HCT116 (cell line): Measurements from ENCODE around the gene ACACA. TPM values are rescaled to one million over a fixed set of nuclear protein-coding genes. Genes with fewer than 3 reads are reported as not detected.

Source experiments
- ATAC-seq: fragments of 200-7000 bp; cut with Tn5 transposase; 2 replicates; pipeline ENCODE4 v1.9.1; 2020; ENCODE audit warnings: mild to moderate bottlenecking, moderate library complexity
- BruUV-seq: library from RNA; stranded (reverse); fragments of 400-500 nt; replicated peaks from 2 replicates; lab custom pipeline; 2021; lab: Mats Ljungman, UMichigan
- CTCF ChIA-PET: fragments of 300-600 bp; sonication (Branson Sonifier 250); formaldehyde crosslinking; loops from one replicate; lab custom pipeline; 2021; ENCODE audit warnings: antibody characterized with exemption; lab: Charles Lee
- POLR2A ChIA-PET: fragments of 300-600, 350-600 bp; sonication (Branson Sonifier 250); formaldehyde crosslinking; loops from one replicate; lab custom pipeline; 2021; ENCODE audit warnings: antibody characterized with exemption; lab: Charles Lee
- RAD21 ChIA-PET, 2 experiments: fragments of 300-600 bp; sonication (Branson Sonifier 250); formaldehyde crosslinking; loops; one replicate each; lab custom pipeline; 2023; ENCODE audit warnings: low total read pairs in 2 of 2; ENCODE audit not compliant: uncharacterized antibody in 2 of 2, unreplicated experiment in 2 of 2, low non-redundant PET in 1 of 2; lab: Charles Lee
- DNase-seq: peaks from one replicate; pipeline ENCODE4 v3.0.0-alpha.2; 2010; ENCODE audit warnings: low read depth, low spot score
- H2AFZ ChIP-seq: fragments of 200-600 bp; shearing (Covaris generic), sonication (generic); 2 replicates; pipeline ENCODE4 v1.6.1; 2017; ENCODE audit warnings: low read depth, mixed run types, mixed read lengths, antibody characterized with exemption, low read length; ENCODE audit not compliant: poor library complexity, severe bottlenecking
- H3K27ac ChIP-seq: 2 replicates; pipeline ENCODE4 v1.5.1; 2012; ENCODE audit warnings: low read depth, low read length
- H3K27me3 ChIP-seq: fragments of 200-600 bp; sonication (generic); 2 replicates; pipeline ENCODE4 v1.6.1; 2016; ENCODE audit warnings: mixed run types, low read length, mixed read lengths; ENCODE audit not compliant: insufficient read depth
- H3K36me3 ChIP-seq, 2 experiments: fragments of 200-500 bp in 1 of 2; fragments of 200-600 bp in 1 of 2; sonication (Bioruptor generic) in 1 of 2; sonication (generic) in 1 of 2; 2 replicates each; pipeline versions ENCODE4 v1.5.1 to v1.6.1; 2014 to 2016; ENCODE audit warnings: low read length in 2 of 2, inconsistent platforms in 1 of 2, mixed read lengths in 1 of 2, mixed run types in 1 of 2; ENCODE audit not compliant: insufficient read depth in 2 of 2, control insufficient read depth in 1 of 2
- H3K4me1 ChIP-seq, 2 experiments: fragments of 200-600 bp in 1 of 2; sonication (generic) in 1 of 2; 2 replicates each; pipeline versions ENCODE4 v1.5.1 to v1.6.1; 2012 to 2017; ENCODE audit warnings: low read length in 2 of 2, inconsistent platforms in 1 of 2, mild to moderate bottlenecking in 1 of 2, mixed read lengths in 1 of 2, mixed run types in 1 of 2, moderate library complexity in 1 of 2; ENCODE audit not compliant: insufficient read depth in 2 of 2, control insufficient read depth in 1 of 2
- H3K4me2 ChIP-seq: fragments of 200-600 bp; sonication (generic); 2 replicates; pipeline ENCODE4 v1.6.1; 2017; ENCODE audit warnings: mixed run types, low read length, mixed read lengths
- H3K4me3 ChIP-seq, 2 experiments: fragments of 200-600 bp in 1 of 2; sonication (generic) in 1 of 2; replicated peaks in 1 of 2; 2 replicates each; pipeline ENCODE4 v1.5.1; 2011 to 2016; ENCODE audit warnings: low read length in 2 of 2, control low read depth in 1 of 2, low read depth in 1 of 2, mild to moderate bottlenecking in 1 of 2, mixed read lengths in 1 of 2, mixed run types in 1 of 2
- H3K79me2 ChIP-seq: fragments of 200-600 bp; sonication (generic); 2 replicates; pipeline ENCODE4 v1.6.1; 2017; ENCODE audit warnings: mild to moderate bottlenecking, mixed run types, low read length, moderate library complexity, mixed read lengths; ENCODE audit not compliant: insufficient read depth
- H3K9ac ChIP-seq: fragments of 200-600 bp; sonication (generic); 2 replicates; pipeline ENCODE4 v1.6.1; 2016; ENCODE audit warnings: low read length, mixed read lengths
- H3K9me2 ChIP-seq: fragments of 200-600 bp; sonication (generic), shearing (Covaris generic); 2 replicates; pipeline ENCODE4 v1.6.1; 2017; ENCODE audit warnings: mixed run types, mild to moderate bottlenecking, moderate library complexity; ENCODE audit not compliant: insufficient read depth
- H3K9me3 ChIP-seq, 2 experiments: fragments of 200-500 bp in 1 of 2; fragments of 200-600 bp in 1 of 2; sonication (Bioruptor generic) in 1 of 2; sonication (generic) in 1 of 2; 2 replicates each; pipeline ENCODE4 v1.6.1; 2014 to 2017; ENCODE audit warnings: low read length in 2 of 2, mixed read lengths in 2 of 2, inconsistent platforms in 1 of 2, low read depth in 1 of 2, mild to moderate bottlenecking in 1 of 2, mixed run types in 1 of 2, moderate library complexity in 1 of 2; ENCODE audit not compliant: control insufficient read depth in 1 of 2, insufficient read depth in 1 of 2
- H4K20me1 ChIP-seq: fragments of 200-600 bp; sonication (generic), shearing (Covaris generic); 2 replicates; pipeline ENCODE4 v1.6.1; 2017; ENCODE audit warnings: mixed run types, mild to moderate bottlenecking, moderate library complexity; ENCODE audit not compliant: insufficient read depth
- CBX3 ChIP-seq: IDR thresholded peaks from 2 replicates; pipeline ENCODE4 v1.6.1; 2012; ENCODE audit warnings: low read depth
- CTCF ChIP-seq, 3 experiments: fragments of 200-600 bp in 1 of 3; sonication (generic) in 1 of 3; IDR thresholded peaks in 2 of 3; conservative IDR thresholded peaks in 1 of 3; 2 replicates each; pipeline ENCODE4 v1.5.1; 2012 to 2017; ENCODE audit warnings: low read depth in 2 of 3, low read length in 2 of 3, antibody characterized with exemption in 1 of 3, borderline replicate concordance in 1 of 3, control low read depth in 1 of 3, mild to moderate bottlenecking in 1 of 3, mixed read lengths in 1 of 3, mixed run types in 1 of 3, moderate library complexity in 1 of 3; ENCODE audit not compliant: insufficient read depth in 1 of 3
- ELF1 ChIP-seq: IDR thresholded peaks from 2 replicates; pipeline ENCODE4 v1.6.1; 2012; ENCODE audit warnings: low read depth, borderline replicate concordance
- EZH2phosphoT487 ChIP-seq: fragments of 200-600 bp; IDR thresholded peaks from 2 replicates; pipeline ENCODE4 v1.6.1; 2018; ENCODE audit warnings: antibody characterized with exemption, borderline replicate concordance
- MAX ChIP-seq: IDR thresholded peaks from 2 replicates; pipeline ENCODE4 v1.6.1; 2012
- POLR2A ChIP-seq: IDR thresholded peaks from 2 replicates; pipeline ENCODE4 v1.7.0; 2011; ENCODE audit warnings: borderline replicate concordance; ENCODE audit not compliant: insufficient read depth, insufficient read length; ENCODE audit errors: extremely low read depth
- REST ChIP-seq: IDR thresholded peaks from 2 replicates; pipeline ENCODE4 v1.6.1; 2012; ENCODE audit warnings: low read depth
- ZFX ChIP-seq: fragments of 450-650 bp; IDR thresholded peaks from 2 replicates; pipeline ENCODE4 v1.6.1; 2017
- ZNF274 ChIP-seq: fragments of 200-500 bp; sonication (Bioruptor generic); IDR thresholded peaks from 2 replicates; pipeline ENCODE4 v1.6.1; 2014; ENCODE audit warnings: mild to moderate bottlenecking, low read depth, low read length, inconsistent platforms
- intact Hi-C: fragments of 100-400 bp; cut with micrococcal nuclease; formaldehyde crosslinking; loops from 2 replicates; pipeline ENCODE4 v1.10.0; 2022
- total RNA-seq: library from RNA; stranded (reverse); gene quantifications from one replicate; pipeline ENCODE4 v1.2.1, GENCODE V29; 2021; ENCODE audit not compliant: unreplicated experiment

Gene ACACA
- total RNA-seq, 1 experiment from 2014 or later: 161 TPM

GRCh38 chr17:37081287-37081686, 325.3 kb downstream of the ACACA start:
- H3K9ac ChIP-seq: no peak overlapping the region
- intact Hi-C loops: no loop called here
- ChIA-PET POLR2A (no interaction called here), RAD21 (no interaction called here), CTCF (no interaction called here)
- H3K9me2 ChIP-seq: no peaks in the 10 kb centered on the region
- H3K4me2 ChIP-seq: no peak overlapping the region
- BruUV-seq: no TSS peak
- no peaks in the 10 kb centered on the region for H4K20me1 ChIP-seq
- H3K79me2 ChIP-seq: no peaks in the 10 kb centered on the region
- TF ChIP-seq ZFX (no peak), CBX3 (no peak), MAX (no peak), CTCF (IDR thresholded peaks at IDR 0.05 in 2 of 3, conservative IDR thresholded peaks at IDR 0.05 in 1 of 3; ENCODE audit: borderline replicate concordance in 1 of 3, insufficient read depth in 1 of 3, low read depth in 2 of 3, low read length in 2 of 3) (0 out of 6 replicates have a peak, but pooled peaks of 1 of the 3 experiments have one; percentile 10)
- DNase-seq: no peak
- no peak overlapping the region for H2AFZ ChIP-seq
- no peak overlapping the region for H3K4me3 ChIP-seq
- no peaks in the 10 kb centered on the region for H3K4me1 ChIP-seq
- no peaks in the 10 kb centered on the region; a peak in 1 of 4 replicates for H3K9me3 ChIP-seq
- no peaks in the 10 kb centered on the region for H3K27me3 ChIP-seq
- H3K27ac ChIP-seq: no peak overlapping the region
- peaks cover 3 to 8% of the 10 kb centered on the region in 2 experiments; a peak in 3 of 4 replicates for H3K36me3 ChIP-seq
- ATAC-seq: peak; percentile 57

- no TSS peak for BruUV-seq
- no peak overlapping the region for H3K9ac ChIP-seq
- no peaks in the 10 kb centered on the region for H3K79me2 ChIP-seq
- no peak for DNase-seq
- no peaks in the 10 kb centered on the region for H4K20me1 ChIP-seq
- RAD21 ChIA-PET: no interaction called here
- no peak overlapping the region for H2AFZ ChIP-seq
- no peaks in the 10 kb centered on the region for H3K4me1 ChIP-seq
- H3K4me2 ChIP-seq: no peak overlapping the region
- CTCF ChIA-PET: no interaction called here
- intact Hi-C loops: no loop called here
- H3K27me3 ChIP-seq: no peaks in the 10 kb centered on the region
- H3K27ac ChIP-seq: no peak overlapping the region
- H3K36me3 ChIP-seq: no peaks in the 10 kb centered on the region; a peak in 1 of 4 replicates
- POLR2A ChIA-PET: no interaction called here
- H3K9me3 ChIP-seq: no peaks in the 10 kb centered on the region; a peak in 1 of 4 replicates
- no peaks in the 10 kb centered on the region for H3K9me2 ChIP-seq
- no peak overlapping the region for H3K4me3 ChIP-seq
- ATAC-seq: no peak
- TF ChIP-seq REST (no peak), EZH2phosphoT487 (no peak), CTCF (IDR thresholded peaks at IDR 0.05 in 2 of 3, conservative IDR thresholded peaks at IDR 0.05 in 1 of 3; ENCODE audit: borderline replicate concordance in 1 of 3, insufficient read depth in 1 of 3, low read depth in 2 of 3, low read length in 2 of 3) (no peak), ZFX (no peak), MAX (no peak), ELF1 (no peak), ZNF274 (no peak), POLR2A (no peak)
These were observed 326.9 kb downstream of the ACACA start for GRCh38 chr17:37079735-37080134.
